Right atrium auricular region (tissue), 2 donors: ENCODE data around the gene CXCL14. TPM values are rescaled to one million over a fixed set of nuclear protein-coding genes. Genes with fewer than 3 reads are reported as not detected.

Experiments
- DNase-seq: peaks from one replicate; pipeline ENCODE4 v3.0.0-alpha.2; 2019; ENCODE audit warnings: low spot score
- H3K27ac ChIP-seq, 2 donors: fragments of 200-600 bp; sonication (generic); 1 replicate in 1 of 2; 2 replicates in 1 of 2; pipeline ENCODE4 v1.5.1; 2016 to 2019
- H3K27me3 ChIP-seq, 2 donors: fragments of 200-600 bp; sonication (generic); one replicate each; pipeline versions ENCODE4 v1.5.1 to v1.6.0; 2017 to 2019
- H3K36me3 ChIP-seq: fragments of 200-600 bp; sonication (generic); one replicate; pipeline ENCODE4 v1.5.1; 2016
- H3K4me1 ChIP-seq, 2 donors: fragments of 200-600 bp; sonication (generic); one replicate each; pipeline versions ENCODE4 v1.5.1 to v1.6.0; 2017 to 2019
- H3K4me3 ChIP-seq, 2 donors: fragments of 200-600 bp; sonication (generic); 1 replicate in 1 of 2; 2 replicates in 1 of 2; pipeline ENCODE4 v1.5.1; 2017 to 2019; ENCODE audit warnings: mild to moderate bottlenecking in 1 of 2, moderate library complexity in 1 of 2
- H3K9me3 ChIP-seq, 2 donors: fragments of 200-600 bp; sonication (generic); one replicate each; pipeline ENCODE4 v1.5.1; 2019
- total RNA-seq, 2 donors: library from RNA; depleted of rRNA; stranded (reverse); fragments of >200 nt; gene quantifications; one replicate each; pipeline ENCODE4 v1.1.0, GENCODE V29; 2016
- TF ChIP-seq, protein P1 (sequence below), 2 donors: fragments of 200-600 bp; sonication (generic); IDR thresholded peaks; one replicate each; pipeline ENCODE4 v1.5.1; 2019; ENCODE audit warnings: antibody characterized with exemption in 2 of 2

Gene CXCL14
- total RNA-seq, 2 donors from 2014 or later = 0.33 to 3.1 TPM

DNA sequence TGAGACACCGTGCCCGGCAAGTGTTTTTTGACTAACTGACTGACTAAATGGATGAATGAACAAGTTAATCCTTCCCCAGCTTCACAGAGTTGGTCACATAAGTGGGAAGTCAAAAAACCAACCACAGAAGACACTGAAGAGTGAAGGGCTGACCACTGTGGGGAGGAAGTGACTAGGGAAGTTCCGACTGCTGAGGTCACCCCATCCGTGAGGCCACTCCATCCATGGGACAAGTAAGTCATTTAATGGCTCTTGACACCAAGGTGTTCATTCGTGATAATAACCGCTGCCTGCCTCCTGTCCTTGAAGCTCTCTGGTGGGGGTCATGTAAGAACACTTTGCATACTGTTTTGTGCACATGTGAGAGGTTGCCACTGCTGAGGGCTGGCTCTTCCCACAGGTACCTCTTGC lies 22.2 kb upstream of the CXCL14 start:
- TF ChIP-seq, protein P1, sequence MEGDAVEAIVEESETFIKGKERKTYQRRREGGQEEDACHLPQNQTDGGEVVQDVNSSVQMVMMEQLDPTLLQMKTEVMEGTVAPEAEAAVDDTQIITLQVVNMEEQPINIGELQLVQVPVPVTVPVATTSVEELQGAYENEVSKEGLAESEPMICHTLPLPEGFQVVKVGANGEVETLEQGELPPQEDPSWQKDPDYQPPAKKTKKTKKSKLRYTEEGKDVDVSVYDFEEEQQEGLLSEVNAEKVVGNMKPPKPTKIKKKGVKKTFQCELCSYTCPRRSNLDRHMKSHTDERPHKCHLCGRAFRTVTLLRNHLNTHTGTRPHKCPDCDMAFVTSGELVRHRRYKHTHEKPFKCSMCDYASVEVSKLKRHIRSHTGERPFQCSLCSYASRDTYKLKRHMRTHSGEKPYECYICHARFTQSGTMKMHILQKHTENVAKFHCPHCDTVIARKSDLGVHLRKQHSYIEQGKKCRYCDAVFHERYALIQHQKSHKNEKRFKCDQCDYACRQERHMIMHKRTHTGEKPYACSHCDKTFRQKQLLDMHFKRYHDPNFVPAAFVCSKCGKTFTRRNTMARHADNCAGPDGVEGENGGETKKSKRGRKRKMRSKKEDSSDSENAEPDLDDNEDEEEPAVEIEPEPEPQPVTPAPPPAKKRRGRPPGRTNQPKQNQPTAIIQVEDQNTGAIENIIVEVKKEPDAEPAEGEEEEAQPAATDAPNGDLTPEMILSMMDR (IDR thresholded peaks at IDR 0.05) = no peak
- Histone ChIP-seq H3K36me3 (no peaks in the 10 kb centered on the region), H3K9me3 (no peaks in the 10 kb centered on the region), H3K4me1 (no peaks in the 10 kb centered on the region), H3K4me3 (no peak overlapping the region), H3K27me3 (no peaks in the 10 kb centered on the region), H3K27ac (no peak overlapping the region)
- peak; percentile 54 for DNase-seq

DNA sequence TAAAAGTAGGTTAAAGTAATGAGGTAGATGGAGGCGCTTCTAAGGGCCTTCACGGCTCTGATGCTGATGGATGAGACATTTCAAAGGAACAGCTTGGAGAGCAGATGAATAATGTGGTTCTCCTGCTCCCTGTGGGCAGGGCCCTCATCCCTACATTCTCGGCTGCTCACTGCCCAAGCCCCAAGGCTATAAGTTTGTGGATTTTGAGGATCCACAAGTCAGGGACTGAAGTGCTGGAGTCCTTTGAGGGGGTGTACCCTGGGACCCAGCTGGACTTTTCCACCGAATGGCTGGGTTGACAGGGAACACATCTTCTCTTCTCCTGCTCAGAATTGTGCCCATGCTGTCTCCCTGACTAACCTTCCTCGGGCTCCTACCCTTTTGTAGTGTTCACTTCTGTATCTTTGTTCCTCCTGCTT lies 21.4 kb upstream of the CXCL14 start:
- Histone ChIP-seq H3K27me3 (no peaks in the 10 kb centered on the region), H3K27ac (no peak overlapping the region), H3K9me3 (no peaks in the 10 kb centered on the region), H3K4me1 (no peaks in the 10 kb centered on the region), H3K36me3 (no peaks in the 10 kb centered on the region), H3K4me3 (no peak overlapping the region)
- no peak for DNase-seq
- TF ChIP-seq, protein P1 (IDR thresholded peaks at IDR 0.05) = no peak

DNA sequence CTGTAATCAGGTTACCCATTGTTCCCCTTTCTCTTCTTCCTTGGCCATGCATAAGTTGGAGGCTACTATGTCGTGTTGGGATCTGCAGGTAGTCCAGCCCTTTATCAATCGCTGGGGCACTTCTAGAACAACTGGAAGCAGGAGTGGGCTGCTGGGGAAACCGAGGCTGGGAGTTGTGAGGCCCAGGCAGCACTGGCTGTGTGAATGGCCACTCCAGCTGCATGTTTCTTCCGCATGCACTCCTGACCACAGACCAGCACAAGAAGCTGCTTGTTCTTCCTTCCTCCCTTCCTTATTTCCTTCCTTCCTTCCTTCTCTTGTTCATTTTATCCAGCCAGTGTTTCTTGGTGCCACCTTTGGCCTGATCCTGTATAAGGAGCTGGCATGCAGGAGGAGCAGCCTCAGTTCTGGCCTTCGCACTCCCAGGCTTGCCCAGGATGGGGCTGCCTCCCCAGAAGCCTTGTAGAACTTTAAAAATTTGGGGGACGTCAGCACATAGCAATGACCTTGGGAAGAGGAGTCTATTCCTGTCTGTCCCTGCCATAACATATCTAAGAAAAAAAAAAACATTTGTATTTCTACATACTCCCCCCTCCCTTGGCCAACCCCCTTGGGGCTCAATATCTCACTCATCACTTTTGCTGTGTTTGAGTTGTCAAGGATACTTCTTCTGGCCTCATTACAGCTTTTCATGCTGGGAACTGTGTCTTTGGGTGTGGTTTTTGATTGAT lies 20.8 kb upstream of the CXCL14 start:
- no peaks in the 10 kb centered on the region for H3K9me3 ChIP-seq
- H3K27ac ChIP-seq = no peak overlapping the region
- no peaks in the 10 kb centered on the region for H3K27me3 ChIP-seq
- no peaks in the 10 kb centered on the region for H3K4me1 ChIP-seq
- DNase-seq = peak; percentile 47
- H3K4me3 ChIP-seq = no peak overlapping the region
- TF ChIP-seq, protein P1 (IDR thresholded peaks at IDR 0.05) = no peak
- H3K36me3 ChIP-seq = no peaks in the 10 kb centered on the region

DNA sequence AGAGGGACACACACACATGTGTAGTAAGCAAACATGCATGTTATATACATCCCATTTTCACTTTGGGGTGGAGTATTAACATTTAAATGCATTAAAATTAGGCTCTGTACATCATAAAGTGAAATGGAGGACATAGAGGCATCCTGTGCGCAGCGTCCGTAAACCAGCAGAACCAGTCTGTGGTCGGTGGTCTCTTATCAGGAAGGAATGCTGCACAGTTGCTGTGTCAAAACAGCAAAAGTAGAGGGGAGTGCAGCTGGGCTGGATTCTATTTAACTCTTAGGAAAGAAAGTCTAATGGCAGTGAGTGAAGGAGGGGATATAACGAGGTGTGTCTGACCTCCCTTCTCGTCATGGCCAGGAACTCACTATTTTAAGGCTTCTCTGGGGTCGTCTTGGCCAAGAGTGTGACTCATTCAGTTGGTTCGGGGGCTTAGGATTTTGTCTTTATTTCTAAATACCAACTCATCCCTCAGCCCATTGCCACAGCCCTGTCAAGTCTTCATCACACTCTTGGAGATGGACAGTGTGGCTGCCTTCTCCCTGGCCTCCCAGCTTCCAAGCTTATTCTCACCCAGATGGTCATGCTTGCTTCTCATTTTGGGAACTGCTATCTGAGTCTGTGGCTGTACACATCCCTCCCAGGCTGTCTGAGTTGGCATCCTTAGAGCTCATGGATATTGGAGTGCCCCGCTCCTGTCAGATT lies 20.1 kb upstream of the CXCL14 start:
- TF ChIP-seq, protein P1 (IDR thresholded peaks at IDR 0.05) = no peak
- H3K4me1 ChIP-seq = no peaks in the 10 kb centered on the region
- peak; percentile 30 for DNase-seq
- H3K27ac ChIP-seq = no peak overlapping the region
- H3K4me3 ChIP-seq = no peak overlapping the region
- no peaks in the 10 kb centered on the region for H3K27me3 ChIP-seq
- H3K9me3 ChIP-seq = no peaks in the 10 kb centered on the region
- no peaks in the 10 kb centered on the region for H3K36me3 ChIP-seq

DNA sequence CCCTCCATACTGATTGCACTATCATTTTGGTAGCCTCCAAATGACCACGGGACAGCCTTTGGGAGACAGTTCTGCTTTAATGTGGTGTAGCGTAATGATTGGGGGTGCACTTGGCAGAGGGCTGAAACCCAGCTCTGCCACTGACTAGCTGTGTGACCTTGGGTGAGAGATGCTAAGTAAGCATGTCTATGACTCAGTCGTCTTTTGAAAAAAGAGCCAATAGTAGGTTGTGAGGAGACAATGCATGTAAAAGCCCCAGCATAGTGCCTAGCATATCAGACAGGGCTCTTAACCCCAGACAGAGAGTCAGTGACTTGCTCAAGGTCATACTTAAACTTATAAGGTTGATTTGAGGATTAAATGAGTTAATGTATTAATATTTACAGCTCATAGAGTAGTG lies 18.0 kb upstream of the CXCL14 start:
- H3K4me1 ChIP-seq = no peaks in the 10 kb centered on the region
- peak; percentile 5 for DNase-seq
- no peaks in the 10 kb centered on the region for H3K9me3 ChIP-seq
- H3K36me3 ChIP-seq = no peaks in the 10 kb centered on the region
- no peak overlapping the region for H3K4me3 ChIP-seq
- H3K27me3 ChIP-seq = no peaks in the 10 kb centered on the region
- TF ChIP-seq, protein P1 (IDR thresholded peaks at IDR 0.05) = no peak
- no peak overlapping the region for H3K27ac ChIP-seq
